Endodermal cell (in vitro differentiated cells): ENCODE results near the gene ME3. TPM values are rescaled to one million over a fixed set of nuclear protein-coding genes. Genes with fewer than 3 reads are reported as not detected.

Experiments used
- DNase-seq: peaks from one replicate; pipeline ENCODE4 v3.0.0-alpha.2; 2017
- H3K27ac ChIP-seq: 2 replicates; pipeline ENCODE4 v1.5.1; 2013; ENCODE audit warnings: mild to moderate bottlenecking, low read depth, low read length, moderate library complexity
- H3K27me3 ChIP-seq: 2 replicates; pipeline ENCODE4 v1.6.1; 2013; ENCODE audit warnings: mild to moderate bottlenecking, low read length, moderate library complexity; ENCODE audit not compliant: insufficient read depth, control insufficient read depth, poor library complexity, severe bottlenecking
- H3K36me3 ChIP-seq: 2 replicates; pipeline ENCODE4 v1.7.0; 2013; ENCODE audit warnings: mild to moderate bottlenecking, low read length, moderate library complexity; ENCODE audit not compliant: control insufficient read depth, insufficient read depth
- H3K4me1 ChIP-seq: one replicate; pipeline ENCODE4 v1.7.0; 2013; ENCODE audit warnings: low read length; ENCODE audit not compliant: control insufficient read depth, insufficient read depth
- H3K4me3 ChIP-seq: 2 replicates; pipeline ENCODE4 v1.5.1; 2013; ENCODE audit warnings: mild to moderate bottlenecking, low read length, moderate library complexity
- H3K9ac ChIP-seq: 2 replicates; pipeline ENCODE4 v1.6.1; 2013; ENCODE audit warnings: mild to moderate bottlenecking, low read length, moderate library complexity; ENCODE audit not compliant: poor library complexity, severe bottlenecking; ENCODE audit errors: extremely low read depth
- H3K9me3 ChIP-seq: 2 replicates; pipeline ENCODE4 v1.6.1; 2013; ENCODE audit warnings: mild to moderate bottlenecking, low read length, moderate library complexity; ENCODE audit not compliant: control insufficient read depth
- H3K27ac Mint-ChIP-seq: 2 replicates; pipeline ENCODE4 v1.8.0; 2020; ENCODE audit warnings: mixed read lengths
- H3K27me3 Mint-ChIP-seq: 2 replicates; pipeline ENCODE4 v1.8.0; 2021; ENCODE audit warnings: mild to moderate bottlenecking, mixed read lengths; ENCODE audit not compliant: insufficient read depth
- H3K36me3 Mint-ChIP-seq: 2 replicates; pipeline ENCODE4 v1.8.0; 2020; ENCODE audit warnings: low read depth, mixed read lengths
- H3K4me1 Mint-ChIP-seq: 2 replicates; pipeline ENCODE4 v1.8.0; 2020; ENCODE audit warnings: mixed read lengths
- H3K4me3 Mint-ChIP-seq: 2 replicates; pipeline ENCODE4 v1.8.0; 2020; ENCODE audit warnings: mild to moderate bottlenecking, moderate library complexity, mixed read lengths
- H3K9me3 Mint-ChIP-seq: 2 replicates; pipeline ENCODE4 v1.8.0; 2020; ENCODE audit warnings: mild to moderate bottlenecking, mixed read lengths
- WGBS, 2 experiments: methylation state at CpG; one replicate each; pipeline versions ENCODE4 v1.1.5 to v1.1.7; 2013; ENCODE audit warnings: missing lambda C conversion rate in 2 of 2, mixed read lengths in 1 of 2; ENCODE audit not compliant: insufficient coverage in 1 of 2, insufficient read length in 1 of 2; 5-methylcytosine and 5-hydroxymethylcytosine counted together
- total RNA-seq, 2 donors: library from RNA; stranded (reverse); fragmentation: NEBNext Ultra II Directional in 1 of 2; extraction: Animal tissue kit (Norgen Biotek cat#: 25700) in 1 of 2; gene quantifications; 2 replicates in 1 of 2; 3 replicates in 1 of 2; pipeline ENCODE4 v1.2.1, GENCODE V29; 2021
- TF ChIP-seq, protein P1 (sequence below): fragments of 200-600 bp; sonication (generic); conservative IDR thresholded peaks from 2 replicates; pipeline ENCODE4 v1.5.0; 2021; ENCODE audit warnings: antibody characterized with exemption, mild to moderate bottlenecking

The ME3 gene
- total RNA-seq, 2 donors from 2014 or later = 1.2 to 1.3 TPM

DNA sequence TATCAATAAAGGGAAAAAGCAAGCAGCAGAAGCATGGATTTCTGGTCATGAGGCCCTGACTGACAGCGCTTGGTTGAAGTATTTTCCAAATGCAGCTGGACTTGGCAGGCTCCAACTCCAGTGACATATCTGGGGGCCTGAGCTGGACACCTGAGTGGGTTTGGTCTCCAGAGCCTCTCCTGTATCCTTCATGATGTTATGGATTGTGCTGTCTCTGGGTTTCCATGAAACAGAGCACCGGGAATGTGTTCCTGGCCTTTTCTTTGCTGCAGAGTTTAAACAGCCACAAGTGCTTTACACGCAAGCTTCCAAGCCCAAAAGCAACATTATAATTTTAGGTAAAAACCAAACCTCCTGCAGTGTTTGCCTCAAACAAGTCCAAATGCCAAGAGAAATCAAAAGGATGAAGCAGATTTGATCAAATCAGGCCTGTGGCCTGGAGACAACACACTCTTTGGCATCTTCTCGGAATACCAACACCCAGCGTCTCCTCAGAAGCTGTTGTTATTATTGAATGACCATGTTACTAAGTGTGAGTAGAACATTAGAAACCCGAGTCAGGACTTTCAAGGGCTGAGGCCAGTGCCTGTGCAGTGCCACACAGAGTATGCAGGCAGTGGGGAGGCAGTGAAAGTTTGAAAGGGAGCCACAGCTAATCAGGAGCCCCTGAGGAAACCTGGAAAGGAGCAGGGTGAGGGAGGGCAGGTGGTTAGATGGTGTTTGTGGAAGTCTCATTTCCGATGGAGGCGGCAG, 42.0 kb downstream of the ME3 start:
- Histone ChIP-seq H3K4me3 (no peak overlapping the region), H3K9me3 (no peaks in the 10 kb centered on the region), H3K36me3 (no peaks in the 10 kb centered on the region), H3K9ac (no peak overlapping the region), H3K27ac (no peak overlapping the region), H3K27me3 (no peaks in the 10 kb centered on the region), H3K4me1 (peaks cover 5% of the 10 kb centered on the region)
- WGBS, 2 experiments = 80 to 85% methylated on average over 6 to 8 of the region's 8 CpGs
- no peaks in the 10 kb centered on the region for H3K36me3 Mint-ChIP-seq
- no peaks in the 10 kb centered on the region for H3K9me3 Mint-ChIP-seq
- TF ChIP-seq, protein P1, sequence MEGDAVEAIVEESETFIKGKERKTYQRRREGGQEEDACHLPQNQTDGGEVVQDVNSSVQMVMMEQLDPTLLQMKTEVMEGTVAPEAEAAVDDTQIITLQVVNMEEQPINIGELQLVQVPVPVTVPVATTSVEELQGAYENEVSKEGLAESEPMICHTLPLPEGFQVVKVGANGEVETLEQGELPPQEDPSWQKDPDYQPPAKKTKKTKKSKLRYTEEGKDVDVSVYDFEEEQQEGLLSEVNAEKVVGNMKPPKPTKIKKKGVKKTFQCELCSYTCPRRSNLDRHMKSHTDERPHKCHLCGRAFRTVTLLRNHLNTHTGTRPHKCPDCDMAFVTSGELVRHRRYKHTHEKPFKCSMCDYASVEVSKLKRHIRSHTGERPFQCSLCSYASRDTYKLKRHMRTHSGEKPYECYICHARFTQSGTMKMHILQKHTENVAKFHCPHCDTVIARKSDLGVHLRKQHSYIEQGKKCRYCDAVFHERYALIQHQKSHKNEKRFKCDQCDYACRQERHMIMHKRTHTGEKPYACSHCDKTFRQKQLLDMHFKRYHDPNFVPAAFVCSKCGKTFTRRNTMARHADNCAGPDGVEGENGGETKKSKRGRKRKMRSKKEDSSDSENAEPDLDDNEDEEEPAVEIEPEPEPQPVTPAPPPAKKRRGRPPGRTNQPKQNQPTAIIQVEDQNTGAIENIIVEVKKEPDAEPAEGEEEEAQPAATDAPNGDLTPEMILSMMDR = no peak
- H3K4me3 Mint-ChIP-seq = no peak overlapping the region
- H3K27ac Mint-ChIP-seq = no peak overlapping the region
- H3K27me3 Mint-ChIP-seq = peaks cover 5% of the 10 kb centered on the region
- peaks cover 16% of the 10 kb centered on the region for H3K4me1 Mint-ChIP-seq
- no peak for DNase-seq

DNA sequence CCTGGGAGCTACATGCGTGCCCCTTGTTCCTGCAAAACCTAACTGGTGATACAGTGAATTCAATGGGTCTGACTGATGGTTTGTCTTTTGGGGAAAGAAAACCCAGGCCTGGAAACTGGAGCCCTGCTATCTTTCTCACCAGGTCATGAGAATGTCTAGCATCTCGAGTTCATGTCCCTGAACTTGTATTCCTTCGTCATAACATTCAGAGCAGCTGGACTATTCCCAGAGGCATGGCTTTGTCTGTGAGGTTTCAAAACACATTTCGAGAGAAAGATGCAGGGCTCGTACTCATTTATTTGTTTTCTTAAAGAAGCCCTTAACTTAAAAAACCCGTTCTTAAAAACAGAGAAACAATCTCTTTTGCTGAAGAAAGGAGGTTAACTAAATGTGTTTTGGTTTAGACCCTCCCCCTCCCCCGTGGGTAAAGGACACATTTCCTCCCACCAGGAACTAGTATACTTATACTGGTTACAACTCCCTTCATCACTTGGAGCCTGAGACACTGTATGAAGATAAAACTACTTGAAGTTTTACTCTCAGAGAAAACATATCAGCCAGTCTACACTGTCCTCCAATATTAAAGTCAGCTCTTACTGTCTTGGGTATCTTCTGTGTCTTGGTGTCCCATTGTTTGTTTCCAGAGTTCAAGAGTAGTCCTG, 43.2 kb downstream of the ME3 start:
- Mint-ChIP-seq H3K27ac (no peak overlapping the region), H3K4me1 (peaks cover 16% of the 10 kb centered on the region), H3K4me3 (no peak overlapping the region), H3K36me3 (no peaks in the 10 kb centered on the region), H3K27me3 (peaks cover 8% of the 10 kb centered on the region), H3K9me3 (no peaks in the 10 kb centered on the region)
- Histone ChIP-seq H3K27me3 (no peaks in the 10 kb centered on the region), H3K4me1 (peaks cover 5% of the 10 kb centered on the region), H3K9ac (no peak overlapping the region), H3K4me3 (no peak overlapping the region), H3K27ac (no peak overlapping the region), H3K36me3 (no peaks in the 10 kb centered on the region), H3K9me3 (no peaks in the 10 kb centered on the region)
- TF ChIP-seq, protein P1 = no peak
- WGBS, 2 experiments = 98 to 100% methylated on average over 5 to 7 of the region's 7 CpGs
- no peak for DNase-seq

DNA sequence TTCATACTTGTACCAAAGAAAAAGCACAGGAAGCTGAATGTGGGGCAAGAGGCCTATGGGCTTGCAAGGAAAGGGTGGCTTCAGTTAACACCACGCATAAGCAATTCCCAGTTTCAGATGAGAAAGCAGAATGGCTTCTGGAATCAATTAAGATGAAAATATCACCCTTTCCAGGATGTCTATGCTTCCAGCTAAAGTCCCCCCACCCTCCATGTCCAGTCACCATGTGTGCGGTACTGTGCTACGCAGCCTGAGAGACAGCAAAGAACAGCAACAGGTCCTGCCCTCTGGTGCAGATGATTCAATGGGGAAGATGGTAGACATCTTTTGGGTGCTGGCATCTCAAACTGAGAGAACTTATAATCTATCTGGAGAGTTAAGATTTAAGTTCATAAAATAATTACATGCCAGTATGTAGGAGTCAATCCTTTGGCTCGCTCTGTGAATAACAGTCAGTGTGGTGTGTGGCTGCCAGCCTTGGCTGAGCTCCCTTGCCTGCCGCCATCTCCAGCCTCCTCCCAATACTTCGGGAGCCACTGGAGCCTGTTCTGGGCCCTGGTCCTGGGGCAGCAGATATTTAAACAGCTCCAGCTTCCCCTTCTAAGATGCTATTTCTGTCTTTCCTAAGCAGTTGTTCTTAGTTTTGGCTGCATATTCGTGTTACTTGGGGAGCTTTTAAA, 44.5 kb downstream of the ME3 start:
- Mint-ChIP-seq H3K4me3 (no peak overlapping the region), H3K36me3 (no peaks in the 10 kb centered on the region), H3K27me3 (peaks cover 8% of the 10 kb centered on the region), H3K4me1 (peaks cover 9% of the 10 kb centered on the region), H3K9me3 (no peaks in the 10 kb centered on the region), H3K27ac (no peak overlapping the region)
- TF ChIP-seq, protein P1 = no peak
- WGBS, 2 experiments = 90 to 97% methylated on average over 5 to 7 of the region's 7 CpGs
- H3K4me3 ChIP-seq = no peak overlapping the region
- H3K9me3 ChIP-seq = no peaks in the 10 kb centered on the region
- H3K4me1 ChIP-seq = peaks cover 5% of the 10 kb centered on the region
- H3K9ac ChIP-seq = no peak overlapping the region
- no peaks in the 10 kb centered on the region for H3K36me3 ChIP-seq
- H3K27ac ChIP-seq = no peak overlapping the region
- no peaks in the 10 kb centered on the region for H3K27me3 ChIP-seq
- DNase-seq = no peak
